IMR-90 (cell line): Measurements from ENCODE around the gene SASH1.

Experiments used
- BHLHE40 ChIP-seq: fragments of 150-350 bp; IDR thresholded peaks from 2 replicates; pipeline ENCODE4 v1.6.1; 2016; ENCODE audit warnings: mild to moderate bottlenecking, low read depth, low read length
- CEBPB ChIP-seq: IDR thresholded peaks from 2 replicates; pipeline ENCODE4 v1.6.1; 2012; ENCODE audit warnings: low read depth, low read length, improper control_type of control experiment
- CHD1 ChIP-seq: IDR thresholded peaks from 2 replicates; pipeline ENCODE4 v1.6.1; 2012; ENCODE audit warnings: low read depth, low read length, improper control_type of control experiment
- CTCF ChIP-seq: conservative IDR thresholded peaks from 2 replicates; pipeline ENCODE4 v1.5.1; 2012; ENCODE audit warnings: mild to moderate bottlenecking, low read depth, low read length, improper control_type of control experiment
- FOS ChIP-seq: fragments of 150-350 bp; IDR thresholded peaks from 2 replicates; pipeline ENCODE4 v1.6.1; 2016; ENCODE audit warnings: low read depth, low read length
- MAFK ChIP-seq: IDR thresholded peaks from 2 replicates; pipeline ENCODE4 v1.6.1; 2012; ENCODE audit warnings: low read depth, low read length, improper control_type of control experiment
- MAZ ChIP-seq: IDR thresholded peaks from 2 replicates; pipeline ENCODE4 v1.6.1; 2012; ENCODE audit warnings: low read depth, mild to moderate bottlenecking, low read length, improper control_type of control experiment, moderate library complexity, borderline replicate concordance
- MXI1 ChIP-seq: IDR thresholded peaks from 2 replicates; pipeline ENCODE4 v1.6.1; 2012; ENCODE audit warnings: low read depth, mild to moderate bottlenecking, low read length, moderate library complexity, borderline replicate concordance
- NFE2L2 ChIP-seq: fragments of 150-350 bp; IDR thresholded peaks from 2 replicates; pipeline ENCODE4 v1.6.1; 2016; ENCODE audit warnings: low read depth, mild to moderate bottlenecking, low read length
- POLR2A ChIP-seq: IDR thresholded peaks from 2 replicates; pipeline ENCODE4 v1.6.1; 2012; ENCODE audit warnings: mild to moderate bottlenecking, low read depth, low read length
- RAD21 ChIP-seq: IDR thresholded peaks from 2 replicates; pipeline ENCODE4 v1.6.1; 2012; ENCODE audit warnings: low read length, improper control_type of control experiment
- RFX5 ChIP-seq: IDR thresholded peaks from 2 replicates; pipeline ENCODE4 v1.8.0; 2012; ENCODE audit warnings: low read depth, mild to moderate bottlenecking, low read length, moderate library complexity
- SMC3 ChIP-seq: fragments of 150-350 bp; IDR thresholded peaks from 2 replicates; pipeline ENCODE4 v1.6.1; 2016; ENCODE audit warnings: low read depth, mild to moderate bottlenecking, antibody characterized with exemption, low read length, moderate library complexity
- USF2 ChIP-seq: fragments of 150-350 bp; IDR thresholded peaks from 2 replicates; pipeline ENCODE4 v1.6.1; 2017; ENCODE audit warnings: mild to moderate bottlenecking, antibody characterized with exemption, low read length, low read depth

- TF ChIP-seq CTCF: no peak
- no peak for TF ChIP-seq USF2
- peak; percentile 57 for TF ChIP-seq CEBPB
- TF ChIP-seq POLR2A: no peak
- TF ChIP-seq MAZ: no peak
- no peak for TF ChIP-seq NFE2L2
- no peak for TF ChIP-seq MXI1
- no peak for TF ChIP-seq MAFK
- no peak for TF ChIP-seq CHD1
- TF ChIP-seq RFX5: peak; percentile 65
- no peak for TF ChIP-seq RAD21
- TF ChIP-seq SMC3: no peak
- no peak for TF ChIP-seq BHLHE40
- TF ChIP-seq FOS: no peak
Measured at GRCh38 chr6:148358196-148358785, 15.7 kb downstream of the SASH1 start.
